HEK293T (cell line): ENCODE results near the gene REV3L.
A peak's percentile ranks its signal among the peaks of the same experiment; 100 is the strongest.
"Not testable (repeated sequence)": the region's sequence is repeated elsewhere in the genome, so short reads cannot be mapped to it uniquely, and the experiment has no call there.

Experiments
- CTCF ChIA-PET: fragments of 350-600 bp; formaldehyde crosslinking; extraction: SDS; loops from one replicate; lab custom pipeline; 2021; ENCODE audit warnings: antibody characterized with exemption, inconsistent platforms; lab: Yijun Ruan, JAX
- POLR2A ChIA-PET: fragments of 350-600 bp; formaldehyde crosslinking; extraction: SDS; loops from one replicate; lab custom pipeline; 2020; ENCODE audit warnings: antibody characterized with exemption, inconsistent platforms; lab: Yijun Ruan, JAX
- DNase-seq: peaks from one replicate; pipeline ENCODE4 v3.0.0; 2012; ENCODE audit warnings: mixed read lengths; ENCODE audit errors: extremely low spot score
- ARNT ChIP-seq: fragments of 450-650 bp; IDR thresholded peaks from 2 replicates; pipeline ENCODE4 v1.6.1; 2017; ENCODE audit warnings: mild to moderate bottlenecking
- BHLHE40 ChIP-seq: fragments of 450-650 bp; IDR thresholded peaks from 2 replicates; pipeline ENCODE4 v1.6.1; 2016; ENCODE audit warnings: mild to moderate bottlenecking, moderate library complexity, borderline replicate concordance
- CTBP1 ChIP-seq: fragments of 450-650 bp; IDR thresholded peaks from 2 replicates; pipeline ENCODE4 v1.6.1; 2016; ENCODE audit warnings: borderline replicate concordance
- ELF4 ChIP-seq: fragments of 450-650 bp; IDR thresholded peaks from 2 replicates; pipeline ENCODE4 v1.6.1; 2017; ENCODE audit warnings: antibody characterized with exemption
- FOXA1 ChIP-seq: fragments of 450-650 bp; IDR thresholded peaks from 2 replicates; pipeline ENCODE4 v1.6.1; 2016; ENCODE audit warnings: mild to moderate bottlenecking
- FOXK2 ChIP-seq: fragments of 450-650 bp; IDR thresholded peaks from 2 replicates; pipeline ENCODE4 v1.6.1; 2016; ENCODE audit warnings: mild to moderate bottlenecking
- FOXM1 ChIP-seq: fragments of 450-650 bp; IDR thresholded peaks from 2 replicates; pipeline ENCODE4 v1.6.1; 2017; ENCODE audit warnings: mild to moderate bottlenecking, borderline replicate concordance
- HDGF ChIP-seq: fragments of 450-650 bp; IDR thresholded peaks from 2 replicates; pipeline ENCODE4 v1.6.1; 2017; ENCODE audit warnings: antibody characterized with exemption, borderline replicate concordance
- L3MBTL2 ChIP-seq: fragments of 450-650 bp; conservative IDR thresholded peaks from 2 replicates; pipeline ENCODE4 v1.6.1; 2016; ENCODE audit warnings: mild to moderate bottlenecking
- LEF1 ChIP-seq: fragments of 450-650 bp; IDR thresholded peaks from 2 replicates; pipeline ENCODE4 v1.6.1; 2017; ENCODE audit warnings: mild to moderate bottlenecking, borderline replicate concordance
- NFRKB ChIP-seq: fragments of 450-650 bp; IDR thresholded peaks from 2 replicates; pipeline ENCODE4 v1.6.1; 2016; ENCODE audit warnings: mild to moderate bottlenecking, moderate library complexity
- SP1 ChIP-seq: fragments of 450-650 bp; IDR thresholded peaks from 2 replicates; pipeline ENCODE4 v1.6.1; 2017
- SUZ12 ChIP-seq: fragments of 450-650 bp; IDR thresholded peaks from 2 replicates; pipeline ENCODE4 v1.6.1; 2016; ENCODE audit warnings: mild to moderate bottlenecking
- TARDBP ChIP-seq: fragments of 450-650 bp; IDR thresholded peaks from 2 replicates; pipeline ENCODE4 v1.6.1; 2016
- ZNF384 ChIP-seq: fragments of 450-650 bp; IDR thresholded peaks from 2 replicates; pipeline ENCODE4 v1.6.1; 2016
- TF ChIP-seq, protein P1 (sequence below): fragments of 450-650 bp; IDR thresholded peaks from 2 replicates; pipeline ENCODE4 v1.6.1; 2016

Gene REV3L

GRCh38 chr6:111258615-111259088 is 224.4 kb downstream of the REV3L start:
- no peak for DNase-seq
- ChIA-PET CTCF (interaction anchor here (0.5 to 1.7 kb wide), 16 partner anchors 8 to 785 kb away, joined by 3 to 15 read pairs (median 3); partner anchors contain the start of gene REV3L), POLR2A (interaction anchor here (0.7 to 1.7 kb wide), 10 partner anchors 39 to 357 kb away, joined by 3 to 20 read pairs (median 4); partner anchors contain the start of genes REV3L and TRAF3IP2)
- no peak for TF ChIP-seq FOXM1

- no peak for DNase-seq
- no peak for TF ChIP-seq ZNF384
- no peak for TF ChIP-seq FOXK2
- no peak for TF ChIP-seq NFRKB
- no peak for TF ChIP-seq LEF1
- TF ChIP-seq TARDBP: no peak
- TF ChIP-seq HDGF: no peak
- TF ChIP-seq SUZ12: no peak
- POLR2A ChIA-PET: no interaction called here
- CTCF ChIA-PET: interaction anchor here (1.5 kb wide), 1 partner anchor 385 kb away, joined by 15 read pairs; no protein-coding TSS in a partner anchor
Observed at GRCh38 chr6:111258010-111258409, 225.0 kb downstream of the REV3L start.

DNA sequence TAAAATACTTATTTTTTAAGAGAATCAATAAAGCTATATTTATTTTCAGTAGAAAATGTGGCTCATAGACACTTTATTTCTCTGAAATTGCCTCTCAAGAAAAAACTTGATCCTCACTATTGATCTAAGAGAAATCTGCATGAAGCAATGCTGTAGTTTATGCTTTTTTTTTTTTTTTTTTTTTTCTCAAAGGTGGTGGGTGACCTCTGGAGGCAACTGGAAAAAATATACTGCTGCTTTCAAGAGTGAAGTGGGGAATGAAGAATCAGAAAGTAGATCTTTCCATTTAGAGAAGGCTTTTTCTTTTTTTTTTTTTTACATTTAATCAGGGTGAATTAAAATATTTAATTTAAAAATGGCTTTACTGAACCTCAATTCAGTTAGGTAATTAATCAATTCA is 226.4 kb downstream of the REV3L start:
- TF ChIP-seq FOXA1: no peak
- TF ChIP-seq NFRKB: no peak
- TF ChIP-seq BHLHE40: no peak
- TF ChIP-seq ZNF384: peak; percentile 93
- TF ChIP-seq SUZ12: no peak
- ChIA-PET CTCF (interaction anchor here (0.6 to 0.8 kb wide), 5 partner anchors 77 to 773 kb away, joined by 3 to 6 read pairs (median 4); no protein-coding TSS in a partner anchor), POLR2A (no interaction called here)
- no peak for DNase-seq

DNA sequence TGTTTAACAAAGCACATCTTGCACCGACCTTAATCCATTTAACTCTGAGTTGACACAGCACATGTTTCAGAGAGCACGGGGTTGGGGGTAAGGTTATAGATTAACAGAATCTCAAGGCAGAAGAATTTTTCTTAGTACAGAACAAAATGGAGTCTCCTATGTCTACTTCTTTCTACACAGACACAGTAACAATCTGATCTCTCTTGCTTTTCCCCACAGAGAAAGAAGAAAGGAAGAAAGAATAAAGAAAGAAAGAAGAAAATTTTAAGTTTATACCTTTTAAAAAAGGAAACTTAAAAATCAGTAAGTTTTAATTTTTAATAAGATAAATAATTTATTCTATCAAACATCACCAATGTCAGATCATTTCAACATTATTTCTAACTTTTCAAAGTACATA is 227.2 kb downstream of the REV3L start:
- POLR2A ChIA-PET, DNase-seq, CTCF ChIA-PET: not testable (repeated sequence)

DNA sequence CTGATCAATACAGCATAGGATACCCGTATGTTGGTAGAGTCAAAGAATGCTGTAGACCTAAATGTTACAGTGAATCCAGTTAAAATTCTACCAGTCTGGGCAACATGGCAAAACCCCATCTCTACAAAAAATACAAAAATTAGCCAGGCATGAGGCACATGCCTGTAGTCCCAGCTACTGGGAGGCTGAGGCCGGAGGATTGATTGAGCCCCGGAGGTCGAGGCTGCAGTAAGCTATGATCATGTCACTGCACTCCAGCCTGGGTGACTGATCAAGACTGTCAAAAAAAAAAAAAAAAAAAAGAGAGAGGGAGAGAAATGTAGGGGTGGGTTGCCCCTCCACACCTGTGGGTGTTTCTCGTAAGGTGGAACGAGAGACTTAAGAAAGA is 228.2 kb downstream of the REV3L start:
- ChIA-PET POLR2A (no interaction called here), CTCF (no interaction called here)
- DNase-seq: no peak
- TF ChIP-seq HDGF (no peak), ELF4 (no peak), FOXM1 (no peak), FOXK2 (no peak), FOXA1 (no peak)
- TF ChIP-seq, protein P1, sequence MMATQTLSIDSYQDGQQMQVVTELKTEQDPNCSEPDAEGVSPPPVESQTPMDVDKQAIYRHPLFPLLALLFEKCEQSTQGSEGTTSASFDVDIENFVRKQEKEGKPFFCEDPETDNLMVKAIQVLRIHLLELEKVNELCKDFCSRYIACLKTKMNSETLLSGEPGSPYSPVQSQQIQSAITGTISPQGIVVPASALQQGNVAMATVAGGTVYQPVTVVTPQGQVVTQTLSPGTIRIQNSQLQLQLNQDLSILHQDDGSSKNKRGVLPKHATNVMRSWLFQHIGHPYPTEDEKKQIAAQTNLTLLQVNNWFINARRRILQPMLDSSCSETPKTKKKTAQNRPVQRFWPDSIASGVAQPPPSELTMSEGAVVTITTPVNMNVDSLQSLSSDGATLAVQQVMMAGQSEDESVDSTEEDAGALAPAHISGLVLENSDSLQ: no peak

DNA sequence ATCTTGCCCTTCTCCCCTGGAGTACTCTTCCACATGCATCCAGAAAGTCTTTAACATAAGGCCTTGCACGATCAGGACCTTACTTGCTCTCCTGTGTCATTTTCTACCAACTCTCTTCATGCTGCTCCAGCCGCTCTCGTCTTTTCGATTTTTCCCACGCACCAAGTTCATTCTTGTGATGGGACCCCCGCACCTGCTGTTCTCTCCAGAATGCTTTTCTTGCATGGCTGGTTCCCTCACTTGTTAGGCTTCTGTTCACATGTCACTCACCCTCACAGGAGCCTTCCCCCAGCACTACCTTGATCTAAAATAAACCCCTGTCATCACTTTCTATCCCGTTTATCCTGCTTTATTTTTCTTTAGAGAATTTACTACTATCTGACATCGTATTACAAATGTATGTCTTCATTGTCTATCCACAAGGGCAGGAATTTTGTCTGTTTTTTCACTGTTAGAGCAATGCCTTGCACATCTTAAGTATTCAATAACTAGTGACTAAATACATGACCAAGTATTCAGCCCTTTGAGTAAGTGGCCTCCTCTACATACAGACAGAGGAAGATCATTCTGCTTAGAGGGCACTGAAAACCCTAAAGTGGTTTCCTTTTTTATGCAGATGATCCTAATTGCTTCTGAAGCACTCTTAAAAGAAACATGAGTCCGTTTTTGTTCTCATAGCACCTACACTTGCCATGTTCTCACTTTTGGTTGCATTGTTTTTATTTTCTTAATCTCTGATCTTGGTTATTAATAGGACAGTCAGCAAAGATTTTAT is 228.8 kb downstream of the REV3L start:
- TF ChIP-seq TARDBP (no peak), LEF1 (no peak), BHLHE40 (no peak), ZNF384 (no peak), NFRKB (no peak), L3MBTL2 (no peak), FOXM1 (no peak), CTBP1 (no peak), HDGF (no peak), ELF4 (no peak), SUZ12 (no peak), FOXK2 (no peak), FOXA1 (no peak), ARNT (no peak), SP1 (no peak)
- TF ChIP-seq, protein P1: no peak
- POLR2A ChIA-PET: no interaction called here
- CTCF ChIA-PET: no interaction called here
- no peak for DNase-seq

DNA sequence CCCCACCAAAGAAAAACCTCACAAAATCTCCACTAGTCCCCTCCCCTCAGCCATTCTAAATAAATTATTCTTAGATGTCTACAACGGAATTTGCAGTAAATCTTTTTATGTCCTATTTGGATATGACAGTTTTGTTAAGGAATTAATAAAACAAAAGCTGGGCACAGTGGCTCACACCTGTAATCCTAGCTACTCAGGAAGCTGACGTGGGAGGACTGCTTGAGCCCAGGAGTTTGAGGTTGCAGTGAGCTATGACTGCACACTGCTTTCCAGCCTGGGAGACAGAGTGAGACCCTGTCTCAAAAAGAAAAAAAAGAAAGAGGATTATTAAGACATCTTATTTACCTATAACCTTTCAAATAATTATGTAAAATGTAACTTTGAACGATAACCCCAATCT is 230.3 kb downstream of the REV3L start:
- DNase-seq: no peak
- ChIA-PET POLR2A (no interaction called here), CTCF (interaction anchor here (0.5 kb wide), 1 partner anchor 17 kb away, joined by 3 read pairs; no protein-coding TSS in a partner anchor)
- TF ChIP-seq ARNT (no peak), ZNF384 (no peak), SUZ12 (no peak), BHLHE40 (no peak), FOXK2 (no peak), LEF1 (no peak), NFRKB (no peak), FOXA1 (no peak), L3MBTL2 (no peak), TARDBP (no peak), CTBP1 (no peak), FOXM1 (no peak), HDGF (no peak), ELF4 (no peak)
- TF ChIP-seq, protein P1: no peak
